ENCODE results near the gene APC2. TPM values are rescaled to one million over a fixed set of nuclear protein-coding genes. Genes with fewer than 3 reads are reported as not detected.

APC2 gene
- polyA plus RNA-seq, 1 experiment = 0.09 TPM

- Histone ChIP-seq H3K4me3 (ENCODE audit: low read depth, low read length) (no peak overlapping the region), H3K9me3 (ENCODE audit: control insufficient read depth, insufficient read depth, low read length) (peaks cover 3% of the 10 kb centered on the region; the same call in 1 of the 2 replicates), H3K27me3 (ENCODE audit: control insufficient read depth, insufficient read depth, low read length) (no peaks in the 10 kb centered on the region), H3K27ac (ENCODE audit: low read depth, low read length) (no peak overlapping the region)
- TF ChIP-seq, protein P1, sequence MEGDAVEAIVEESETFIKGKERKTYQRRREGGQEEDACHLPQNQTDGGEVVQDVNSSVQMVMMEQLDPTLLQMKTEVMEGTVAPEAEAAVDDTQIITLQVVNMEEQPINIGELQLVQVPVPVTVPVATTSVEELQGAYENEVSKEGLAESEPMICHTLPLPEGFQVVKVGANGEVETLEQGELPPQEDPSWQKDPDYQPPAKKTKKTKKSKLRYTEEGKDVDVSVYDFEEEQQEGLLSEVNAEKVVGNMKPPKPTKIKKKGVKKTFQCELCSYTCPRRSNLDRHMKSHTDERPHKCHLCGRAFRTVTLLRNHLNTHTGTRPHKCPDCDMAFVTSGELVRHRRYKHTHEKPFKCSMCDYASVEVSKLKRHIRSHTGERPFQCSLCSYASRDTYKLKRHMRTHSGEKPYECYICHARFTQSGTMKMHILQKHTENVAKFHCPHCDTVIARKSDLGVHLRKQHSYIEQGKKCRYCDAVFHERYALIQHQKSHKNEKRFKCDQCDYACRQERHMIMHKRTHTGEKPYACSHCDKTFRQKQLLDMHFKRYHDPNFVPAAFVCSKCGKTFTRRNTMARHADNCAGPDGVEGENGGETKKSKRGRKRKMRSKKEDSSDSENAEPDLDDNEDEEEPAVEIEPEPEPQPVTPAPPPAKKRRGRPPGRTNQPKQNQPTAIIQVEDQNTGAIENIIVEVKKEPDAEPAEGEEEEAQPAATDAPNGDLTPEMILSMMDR (IDR thresholded peaks at IDR 0.05; ENCODE audit: low read depth, low read length) = no peak
- ChIA-PET CTCF (no interaction called here), POLR2A (no interaction called here)
- no peak for DNase-seq (ENCODE audit: low read depth, low spot score)
Measured at GRCh38 chr19:1431759-1432506, 18.0 kb upstream of the APC2 start.

DNA sequence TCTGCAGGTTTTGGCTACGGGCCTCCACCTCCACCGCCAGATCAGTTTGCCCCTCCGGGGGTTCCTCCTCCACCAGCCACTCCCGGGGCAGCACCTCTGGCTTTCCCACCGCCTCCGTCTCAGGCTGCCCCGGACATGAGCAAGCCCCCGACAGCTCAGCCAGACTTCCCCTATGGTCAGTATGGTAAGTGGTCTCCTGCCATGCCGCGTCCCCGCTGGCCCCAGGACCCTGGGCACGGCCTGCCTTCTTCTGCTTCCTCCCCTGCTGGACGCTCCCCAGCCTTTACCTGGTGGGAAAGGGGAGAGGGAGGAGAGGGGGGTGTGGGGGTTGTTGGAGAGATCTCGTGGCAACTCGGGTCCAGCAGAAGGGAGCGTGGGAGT is 17.4 kb upstream of the APC2 start:
- Histone ChIP-seq H3K27ac (ENCODE audit: low read depth, low read length) (no peak overlapping the region), H3K4me3 (ENCODE audit: low read depth, low read length) (no peak overlapping the region), H3K9me3 (ENCODE audit: control insufficient read depth, insufficient read depth, low read length) (peaks cover 3% of the 10 kb centered on the region; the same call in 1 of the 2 replicates), H3K27me3 (ENCODE audit: control insufficient read depth, insufficient read depth, low read length) (no peaks in the 10 kb centered on the region)
- TF ChIP-seq, protein P1 (IDR thresholded peaks at IDR 0.05; ENCODE audit: low read depth, low read length) = no peak
- DNase-seq (ENCODE audit: low read depth, low spot score) = no peak
- ChIA-PET POLR2A (no interaction called here), CTCF (no interaction called here)

DNA sequence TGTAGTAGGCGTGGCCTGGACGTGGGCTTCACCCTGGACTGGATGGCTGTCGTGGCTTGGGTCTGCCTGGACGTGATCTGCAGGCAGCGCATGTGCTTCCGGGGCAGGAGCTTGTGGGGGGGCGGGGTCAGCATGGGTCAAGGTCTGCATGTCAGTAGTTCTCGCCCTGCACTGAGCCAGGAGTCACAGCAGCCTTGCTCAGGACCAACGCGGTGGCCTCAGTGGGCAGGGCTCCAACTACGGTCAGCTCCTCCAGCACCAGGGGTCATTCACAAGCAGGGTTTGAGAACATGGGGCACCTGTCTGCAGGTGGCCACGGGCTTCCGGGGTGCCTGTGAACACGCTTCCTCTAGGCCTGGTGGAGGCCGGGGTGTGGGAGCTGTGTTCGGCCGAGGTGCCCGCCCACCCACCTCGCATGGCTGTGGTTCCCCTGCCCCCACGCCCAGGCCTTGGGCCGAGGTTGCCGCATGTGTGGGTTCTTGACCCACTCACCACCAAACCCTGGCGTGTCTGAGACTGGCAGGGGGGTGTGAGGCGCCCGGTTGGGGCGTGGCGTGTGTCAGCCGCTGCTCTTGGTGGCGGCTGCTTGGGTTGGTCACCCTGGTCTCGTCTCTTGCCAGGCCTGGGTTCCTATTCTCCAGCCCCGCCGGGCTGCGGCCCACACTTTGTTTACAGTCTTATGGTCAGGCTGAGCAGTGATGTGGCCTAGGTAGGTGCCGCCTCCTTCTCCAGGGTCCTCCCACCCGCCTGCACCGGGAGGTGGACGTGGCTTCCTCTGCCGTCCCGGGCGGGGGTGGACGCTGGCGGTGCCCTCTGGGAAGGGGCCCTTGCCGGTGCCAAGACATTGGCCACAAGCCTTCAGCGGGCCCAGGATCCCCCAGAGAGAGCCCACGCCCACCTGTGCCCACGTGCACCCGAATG is 16.5 kb upstream of the APC2 start:
- peaks cover 5% of the 10 kb centered on the region; the same call in 1 of the 2 replicates for H3K9me3 ChIP-seq (ENCODE audit: control insufficient read depth, insufficient read depth, low read length)
- TF ChIP-seq, protein P1 (IDR thresholded peaks at IDR 0.05; ENCODE audit: low read depth, low read length) = no peak
- no peak for DNase-seq (ENCODE audit: low read depth, low spot score)
- H3K4me3 ChIP-seq (ENCODE audit: low read depth, low read length) = no peak overlapping the region
- ChIA-PET POLR2A (no interaction called here), CTCF (no interaction called here)
- H3K27ac ChIP-seq (ENCODE audit: low read depth, low read length) = no peak overlapping the region
- no peaks in the 10 kb centered on the region for H3K27me3 ChIP-seq (ENCODE audit: control insufficient read depth, insufficient read depth, low read length)

DNA sequence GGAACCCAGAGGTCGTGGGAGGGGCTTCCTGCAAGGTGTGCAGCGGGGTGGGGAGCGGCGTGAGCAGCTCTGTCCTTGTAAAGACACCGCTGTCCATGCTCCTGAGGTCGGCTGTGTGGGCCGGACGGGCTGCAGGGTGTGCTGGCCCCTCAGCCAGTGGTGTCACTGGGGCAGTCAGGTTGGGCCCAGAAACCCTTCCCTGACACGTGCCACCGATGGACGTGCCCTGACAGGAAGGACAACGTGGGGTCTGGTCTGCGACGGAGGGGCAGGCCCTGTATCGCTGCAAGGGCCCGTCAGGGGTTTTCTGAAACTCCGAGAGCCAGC is 15.9 kb upstream of the APC2 start:
- no peak overlapping the region for H3K27ac ChIP-seq (ENCODE audit: low read depth, low read length)
- TF ChIP-seq, protein P1 (IDR thresholded peaks at IDR 0.05; ENCODE audit: low read depth, low read length) = no peak
- POLR2A ChIA-PET = no interaction called here
- H3K4me3 ChIP-seq (ENCODE audit: low read depth, low read length) = no peak overlapping the region
- H3K9me3 ChIP-seq (ENCODE audit: control insufficient read depth, insufficient read depth, low read length) = peaks cover 6% of the 10 kb centered on the region; the same call in 1 of the 2 replicates
- DNase-seq (ENCODE audit: low read depth, low spot score) = no peak
- no peaks in the 10 kb centered on the region for H3K27me3 ChIP-seq (ENCODE audit: control insufficient read depth, insufficient read depth, low read length)
- CTCF ChIA-PET = no interaction called here

GRCh38 chr19:1434577-1435060 is 15.3 kb upstream of the APC2 start:
- ChIA-PET CTCF (no interaction called here), POLR2A (no interaction called here)
- no peak overlapping the region for H3K27ac ChIP-seq (ENCODE audit: low read depth, low read length)
- H3K27me3 ChIP-seq (ENCODE audit: control insufficient read depth, insufficient read depth, low read length) = no peaks in the 10 kb centered on the region
- no peak for DNase-seq (ENCODE audit: low read depth, low spot score)
- TF ChIP-seq, protein P1 (IDR thresholded peaks at IDR 0.05; ENCODE audit: low read depth, low read length) = no peak
- H3K9me3 ChIP-seq (ENCODE audit: control insufficient read depth, insufficient read depth, low read length) = peaks cover 6% of the 10 kb centered on the region; the same call in 1 of the 2 replicates
- H3K4me3 ChIP-seq (ENCODE audit: low read depth, low read length) = no peak overlapping the region

Data from AG04450 (cell line).